Measurements from ENCODE around the gene KIF25. TPM values are rescaled to one million over a fixed set of nuclear protein-coding genes. Genes with fewer than 3 reads are reported as not detected.

The KIF25 gene, protein sequence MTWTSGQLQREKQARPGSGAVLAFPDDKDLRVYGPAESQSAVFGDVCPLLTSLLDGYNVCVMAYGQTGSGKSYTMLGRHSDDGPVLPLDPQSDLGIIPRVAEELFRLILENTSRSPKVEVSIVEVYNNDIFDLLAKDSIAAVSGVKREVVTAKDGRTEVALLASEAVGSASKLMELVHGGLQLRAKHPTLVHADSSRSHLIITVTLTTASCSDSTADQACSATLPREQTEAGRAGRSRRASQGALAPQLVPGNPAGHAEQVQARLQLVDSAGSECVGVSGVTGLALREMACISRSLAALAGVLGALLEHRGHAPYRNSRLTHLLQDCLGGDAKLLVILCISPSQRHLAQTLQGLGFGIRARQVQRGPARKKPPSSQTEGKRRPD
- 1 to 10 TPM in 1 of 4 donors, under 1 TPM in 1, not detected in 2; 0.16 to 1.0 TPM for total RNA-seq

DNA sequence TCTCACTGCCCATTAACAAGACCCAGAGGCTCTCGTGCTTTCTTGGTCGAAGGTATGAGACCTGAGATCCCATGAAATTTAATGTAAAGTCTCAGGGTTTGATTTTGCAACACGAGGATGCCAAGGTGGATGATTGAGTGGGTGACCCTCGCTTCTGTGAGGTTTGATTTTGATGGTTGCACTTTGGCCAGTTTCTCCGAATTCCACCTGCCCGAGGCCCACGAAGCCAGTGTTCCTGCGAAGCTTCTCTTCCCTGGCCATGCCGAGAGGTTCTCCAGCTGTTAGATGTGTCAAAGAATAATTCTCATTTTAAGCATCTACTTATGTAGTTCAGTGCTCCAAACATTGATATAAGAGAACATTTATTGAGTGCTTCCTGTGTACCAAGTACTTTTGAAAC lies at the start of gene KIF25:
Gene KIF25, plus strand, starts transcription at position 30 of the 400 bp plus-strand sequence. CDS start 31,915 bp downstream, outside the sequence.
- Histone ChIP-seq H3K4me3 (no peak within 1 kb of the TSS), H3K27ac (peak within 1 kb of the TSS in 1 of 4 donors; percentile 66), H3K27me3 (no peaks in the 10 kb centered on the region), H3K36me3 (no peaks in the 10 kb centered on the region), H3K9me3 (no peaks in the 10 kb centered on the region), H3K4me1 (no peaks in the 10 kb centered on the region)
- no peak for TF ChIP-seq POLR2A (IDR thresholded peaks at IDR 0.05)
- TF ChIP-seq, protein P1, sequence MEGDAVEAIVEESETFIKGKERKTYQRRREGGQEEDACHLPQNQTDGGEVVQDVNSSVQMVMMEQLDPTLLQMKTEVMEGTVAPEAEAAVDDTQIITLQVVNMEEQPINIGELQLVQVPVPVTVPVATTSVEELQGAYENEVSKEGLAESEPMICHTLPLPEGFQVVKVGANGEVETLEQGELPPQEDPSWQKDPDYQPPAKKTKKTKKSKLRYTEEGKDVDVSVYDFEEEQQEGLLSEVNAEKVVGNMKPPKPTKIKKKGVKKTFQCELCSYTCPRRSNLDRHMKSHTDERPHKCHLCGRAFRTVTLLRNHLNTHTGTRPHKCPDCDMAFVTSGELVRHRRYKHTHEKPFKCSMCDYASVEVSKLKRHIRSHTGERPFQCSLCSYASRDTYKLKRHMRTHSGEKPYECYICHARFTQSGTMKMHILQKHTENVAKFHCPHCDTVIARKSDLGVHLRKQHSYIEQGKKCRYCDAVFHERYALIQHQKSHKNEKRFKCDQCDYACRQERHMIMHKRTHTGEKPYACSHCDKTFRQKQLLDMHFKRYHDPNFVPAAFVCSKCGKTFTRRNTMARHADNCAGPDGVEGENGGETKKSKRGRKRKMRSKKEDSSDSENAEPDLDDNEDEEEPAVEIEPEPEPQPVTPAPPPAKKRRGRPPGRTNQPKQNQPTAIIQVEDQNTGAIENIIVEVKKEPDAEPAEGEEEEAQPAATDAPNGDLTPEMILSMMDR (IDR thresholded peaks at IDR 0.05 in 4 of 5, conservative IDR thresholded peaks at IDR 0.05 in 1 of 5): no peak
- intact Hi-C loops (cut with DNase I; ENCODE audit: low total_unique reads): no loop called here
- in situ Hi-C loops (cut with MboI; ENCODE audit: low sequenced_read_pairs in 4 of 4): no loop called here
- ATAC-seq: no peak
- DNase-seq: no peak

DNA sequence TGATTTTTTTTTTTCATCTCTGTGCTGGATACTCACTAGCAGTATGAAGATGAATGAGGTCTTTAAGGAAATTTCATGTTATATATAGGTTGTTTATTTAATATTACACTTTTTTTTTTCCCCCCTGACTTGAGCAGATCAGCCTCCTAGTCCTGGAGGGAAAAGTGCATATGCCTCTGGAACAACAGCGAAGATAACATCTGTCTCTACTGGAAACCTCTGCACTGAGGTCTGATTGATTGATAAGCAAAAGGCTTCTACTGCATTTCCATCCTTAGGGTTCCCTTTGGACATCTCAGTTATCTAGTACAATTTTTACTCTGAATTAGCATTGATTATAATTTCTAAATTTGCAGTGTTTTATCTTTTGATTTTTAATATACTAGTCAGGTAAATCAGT lies 49.8 kb upstream of the KIF25 start:
- Histone ChIP-seq H3K27me3 (no peaks in the 10 kb centered on the region), H3K36me3 (peaks cover 0 to 87% of the 10 kb centered on the region in 2 donors), H3K4me3 (no peak overlapping the region), H3K4me1 (no peaks in the 10 kb centered on the region), H3K27ac (no peak overlapping the region), H3K9me3 (no peaks in the 10 kb centered on the region)
- TF ChIP-seq POLR2A (IDR thresholded peaks at IDR 0.05): no peak
- TF ChIP-seq, protein P1 (IDR thresholded peaks at IDR 0.05 in 4 of 5, conservative IDR thresholded peaks at IDR 0.05 in 1 of 5): no peak
- in situ Hi-C loops (cut with MboI; ENCODE audit: low sequenced_read_pairs in 4 of 4) (no loop called here), intact Hi-C loops (cut with DNase I; ENCODE audit: low total_unique reads) (no loop called here)
- ATAC-seq: no peak
- DNase-seq: no peak

DNA sequence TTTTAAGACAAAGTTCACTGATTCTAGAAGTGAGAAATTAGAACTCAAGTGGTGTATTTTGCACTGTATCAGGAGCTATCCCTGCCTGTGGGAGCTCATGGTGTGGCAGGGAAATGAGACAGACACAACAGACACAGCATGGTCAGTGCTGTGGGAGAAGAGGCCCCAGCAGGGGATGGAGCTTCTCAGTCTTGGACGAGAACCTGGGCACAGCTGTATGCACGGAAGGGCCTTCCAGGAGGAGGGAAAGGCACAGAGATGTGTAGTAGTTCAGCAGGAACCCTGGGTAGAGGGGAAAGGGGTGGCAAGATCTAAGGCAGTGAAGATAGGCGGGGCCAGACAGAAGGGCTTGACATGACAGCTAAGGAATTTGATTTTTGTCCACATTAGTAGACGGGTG lies 48.8 kb upstream of the KIF25 start:
- intact Hi-C loops (cut with DNase I; ENCODE audit: low total_unique reads) (no loop called here), in situ Hi-C loops (cut with MboI; ENCODE audit: low sequenced_read_pairs in 4 of 4) (no loop called here)
- DNase-seq (no peak), ATAC-seq (no peak)
- Histone ChIP-seq H3K36me3 (peaks cover 0 to 78% of the 10 kb centered on the region in 2 donors), H3K4me3 (no peak overlapping the region), H3K9me3 (no peaks in the 10 kb centered on the region), H3K4me1 (no peaks in the 10 kb centered on the region), H3K27me3 (no peaks in the 10 kb centered on the region), H3K27ac (peak overlapping the region in 1 of 4 donors; percentile 22)
- TF ChIP-seq, protein P1 (IDR thresholded peaks at IDR 0.05 in 4 of 5, conservative IDR thresholded peaks at IDR 0.05 in 1 of 5): no peak
- TF ChIP-seq POLR2A (IDR thresholded peaks at IDR 0.05): no peak

DNA sequence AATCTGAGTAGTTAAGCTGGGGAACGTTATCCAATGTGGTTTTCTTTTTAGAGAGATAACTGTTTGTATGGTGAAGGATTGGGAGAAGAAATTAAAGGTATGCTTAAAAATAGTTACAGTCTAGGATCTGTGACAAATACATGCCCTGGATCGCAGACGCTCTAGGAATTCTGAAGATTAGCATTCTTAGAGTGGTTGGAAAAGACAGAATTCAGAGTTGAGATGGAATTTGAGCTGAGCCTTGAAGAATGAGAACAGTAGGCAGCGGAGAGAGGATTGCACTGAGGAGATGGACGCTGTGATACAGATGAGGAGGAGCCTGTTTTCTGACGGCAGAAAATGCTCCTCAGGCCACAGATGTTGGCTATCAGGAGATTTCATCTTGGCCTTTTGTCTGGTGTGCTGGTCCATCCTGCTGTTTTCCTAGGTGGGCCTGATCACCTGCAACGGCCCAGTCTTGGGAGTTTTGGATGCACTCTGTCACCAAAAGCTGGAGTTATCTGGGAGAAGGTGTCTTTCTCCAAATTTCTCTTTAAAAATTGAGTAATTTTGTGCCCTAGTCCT lies 48.3 kb upstream of the KIF25 start:
- Histone ChIP-seq H3K4me1 (peaks cover 0 to under 1% of the 10 kb centered on the region in 2 donors), H3K4me3 (no peak overlapping the region), H3K27me3 (no peaks in the 10 kb centered on the region), H3K9me3 (no peaks in the 10 kb centered on the region), H3K27ac (no peak overlapping the region), H3K36me3 (peaks cover 0 to 73% of the 10 kb centered on the region in 2 donors)
- DNase-seq (no peak), ATAC-seq (no peak)
- intact Hi-C loops (cut with DNase I; ENCODE audit: low total_unique reads): no loop called here
- TF ChIP-seq, protein P1 (IDR thresholded peaks at IDR 0.05 in 4 of 5, conservative IDR thresholded peaks at IDR 0.05 in 1 of 5): no peak
- TF ChIP-seq POLR2A (IDR thresholded peaks at IDR 0.05): no peak
- in situ Hi-C loops (cut with MboI; ENCODE audit: low sequenced_read_pairs in 4 of 4): no loop called here

Measured in gastrocnemius medialis (tissue), 4 donors.